DMS 273 treated with DMSO at 0.1 percent for 48 hours (cell line): ENCODE data around the gene EPHB2.

Experiments used
- DNase-seq: peaks from one replicate; lab custom pipeline; 2025; lab: John Stamatoyannopoulos, UW

The EPHB2 gene

DNA sequence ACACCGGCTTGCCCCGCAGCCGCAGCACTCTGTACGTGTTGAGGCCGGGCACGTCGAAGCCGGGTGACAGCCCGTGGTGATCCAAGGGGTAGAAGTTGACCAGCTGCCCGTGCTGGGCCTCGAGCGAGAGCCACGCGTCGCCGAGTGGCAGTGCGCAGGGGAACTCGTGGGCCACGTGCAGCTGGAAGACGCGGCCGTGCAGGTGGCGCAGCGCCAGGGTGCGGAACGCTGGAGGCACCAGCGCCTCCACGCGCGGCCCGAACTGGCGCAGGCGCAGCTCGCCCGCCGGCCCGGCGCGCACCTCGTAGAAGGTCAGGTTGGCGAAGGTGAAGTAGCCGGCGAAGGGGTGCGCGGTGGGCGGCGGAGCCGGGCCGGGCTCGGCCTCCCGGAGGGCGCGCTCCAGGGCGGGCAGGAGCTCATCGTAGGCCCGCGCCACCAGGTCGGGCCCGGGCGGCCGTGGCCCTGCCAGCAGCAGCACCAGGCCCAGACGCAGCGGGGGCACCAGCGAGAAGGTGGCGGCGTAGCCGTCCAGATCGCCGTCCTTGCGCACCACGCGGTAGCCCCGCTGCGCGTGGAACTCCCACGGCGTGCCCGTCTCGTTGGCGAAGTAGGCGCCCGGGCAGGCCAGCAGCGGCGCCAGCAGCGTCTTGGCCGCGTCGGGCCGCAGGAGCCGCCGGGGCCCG lies 242.6 kb downstream of the EPHB2 start:
- DNase-seq = no peak

GRCh38 chr1:22953740-22954141 lies 243.1 kb downstream of the EPHB2 start:
- DNase-seq = no peak

GRCh38 chr1:22955146-22955545 lies 244.5 kb downstream of the EPHB2 start:
- no peak for DNase-seq

DNA sequence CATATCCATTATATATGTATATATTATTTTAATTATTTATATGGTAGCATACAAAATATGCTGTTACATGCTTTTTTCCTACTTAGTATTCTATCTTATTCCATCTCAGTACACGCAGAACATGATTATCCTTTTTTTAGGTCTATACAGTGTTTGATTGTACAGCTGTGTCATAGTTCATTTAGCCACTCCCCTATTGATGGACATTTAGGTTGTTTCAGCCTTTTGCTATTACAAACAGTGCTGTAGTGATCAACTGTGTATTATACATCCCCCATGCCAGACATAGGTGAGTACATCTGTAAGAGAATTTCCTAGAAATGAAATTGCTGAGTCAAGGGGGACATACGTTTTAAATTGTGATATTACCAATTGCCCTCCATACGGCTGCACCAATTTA lies 246.4 kb downstream of the EPHB2 start:
- DNase-seq = no peak

- no peak for DNase-seq
Measured at GRCh38 chr1:22958556-22958955, 247.9 kb downstream of the EPHB2 start.

- DNase-seq = no peak
Measured at GRCh38 chr1:22959545-22960360, 249.1 kb downstream of the EPHB2 start.

DNA sequence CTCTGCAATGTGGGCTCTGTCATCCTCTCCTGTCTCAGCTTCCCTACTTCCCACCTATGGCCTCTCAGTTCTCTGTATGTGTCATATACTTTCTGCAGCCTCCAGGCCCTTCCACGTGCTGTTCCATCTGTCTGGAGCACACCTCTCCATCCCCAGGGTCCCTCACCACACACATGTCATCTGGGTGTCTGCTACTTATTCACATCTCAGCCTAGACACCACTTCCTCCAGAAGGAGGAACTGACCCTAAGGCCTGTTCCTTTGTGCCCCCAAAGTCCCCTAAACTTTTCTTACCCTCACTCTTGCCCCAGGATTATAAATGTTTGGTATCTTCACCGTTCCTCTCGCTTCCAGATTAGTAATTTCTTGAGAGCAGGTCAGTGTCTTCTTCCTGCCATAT lies 251.9 kb downstream of the EPHB2 start:
- no peak for DNase-seq

DNA sequence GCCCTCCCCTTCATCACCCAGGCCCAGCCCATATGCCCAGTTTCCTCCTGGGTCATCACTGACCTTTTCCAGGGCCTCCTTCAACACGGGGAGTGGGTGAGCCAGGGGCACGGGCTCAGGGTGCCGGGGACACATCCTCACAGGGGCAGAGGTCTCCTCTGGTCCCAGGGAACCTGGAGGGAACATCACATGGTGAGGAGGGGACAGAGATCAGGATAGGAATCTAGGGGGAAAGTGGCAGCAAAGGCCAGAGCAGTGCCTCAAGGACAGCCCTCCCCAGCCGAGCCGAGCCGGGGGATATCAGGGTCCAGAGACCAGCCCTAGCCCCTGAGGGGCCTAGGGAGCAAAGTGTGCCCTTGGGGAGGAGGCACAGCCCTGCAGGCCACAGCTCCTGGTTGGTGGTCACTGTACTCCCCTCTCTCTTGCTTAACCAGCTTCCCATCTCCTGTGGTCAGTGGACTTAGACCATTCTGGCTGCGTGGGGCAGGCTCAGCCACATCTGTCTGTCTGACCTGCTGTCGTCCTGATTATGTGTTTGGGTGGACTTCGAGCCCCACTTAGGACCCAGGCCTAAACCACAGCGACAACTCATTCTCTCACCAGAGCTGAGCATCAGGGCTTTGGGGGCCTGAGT lies 252.5 kb downstream of the EPHB2 start:
- no peak for DNase-seq

GRCh38 chr1:22966309-22966708 lies 255.7 kb downstream of the EPHB2 start:
- DNase-seq = no peak

DNA sequence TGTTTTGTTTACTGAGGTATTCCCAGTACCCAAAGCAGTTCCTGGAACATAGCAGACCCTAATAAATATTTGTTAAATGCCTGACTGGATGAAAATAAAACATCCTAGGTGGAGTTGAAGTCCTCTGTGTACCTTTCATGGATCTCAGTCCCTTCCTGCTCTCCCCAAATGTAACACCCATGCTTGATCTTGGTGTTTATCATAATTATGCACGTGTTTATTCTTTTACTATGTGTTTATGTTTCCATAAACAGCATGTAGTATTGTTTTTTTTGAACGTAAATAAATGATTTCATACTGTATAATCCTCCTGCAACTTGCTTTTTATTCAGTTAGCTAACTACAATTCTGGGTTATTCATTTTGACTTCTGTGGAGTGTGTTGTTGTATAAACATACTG lies 257.2 kb downstream of the EPHB2 start:
- DNase-seq = no peak

GRCh38 chr1:22969304-22969709 lies 258.7 kb downstream of the EPHB2 start:
- peak; percentile 97 for DNase-seq

- DNase-seq = no peak
Measured at GRCh38 chr1:22970096-22970495, 259.5 kb downstream of the EPHB2 start.
